Measurements from ENCODE around the gene ARHGAP26. TPM values are rescaled to one million over a fixed set of nuclear protein-coding genes. Genes with fewer than 3 reads are reported as not detected.

The ARHGAP26 gene
- total and polyA plus RNA-seq, 2 donors: 15.1 to 16.2 TPM

- Histone ChIP-seq H3K27ac (ENCODE audit: low read depth in 1 of 2, low read length in 1 of 2) (peak overlapping the region; percentile 9 to 23), H3K9me3 (ENCODE audit: control insufficient read depth in 2 of 2, insufficient read depth in 1 of 2, low read length in 1 of 2) (no peaks in the 10 kb centered on the region), H3K27me3 (ENCODE audit: control insufficient read depth in 2 of 2, insufficient read depth in 1 of 2, low read length in 1 of 2) (no peaks in the 10 kb centered on the region), H3K4me3 (ENCODE audit: low read length in 2 of 2) (no peak overlapping the region), H3K4me1 (ENCODE audit: control insufficient read depth in 2 of 2, insufficient read depth in 2 of 2, low read length in 2 of 2) (peaks cover 4 to 5% of the 10 kb centered on the region in 2 donors), H3K36me3 (ENCODE audit: control insufficient read depth in 2 of 2, insufficient read depth in 2 of 2, low read length in 1 of 2) (peaks cover 15 to 29% of the 10 kb centered on the region in 2 donors)
- DNase-seq (ENCODE audit: low read depth in 6 of 9, low spot score in 9 of 9): no peak
- WGBS: 95% methylated on average over 3 of the region's 3 CpGs
These were observed 131.5 kb downstream of the ARHGAP26 start for GRCh38 chr5:142901476-142902185.

- no peaks in the 10 kb centered on the region for H3K27me3 ChIP-seq (ENCODE audit: control insufficient read depth in 2 of 2, insufficient read depth in 1 of 2, low read length in 1 of 2)
- 94% methylated on average over 10 of the region's 10 CpGs for WGBS
- no peak overlapping the region for H3K4me3 ChIP-seq (ENCODE audit: low read length in 2 of 2)
- H3K9me3 ChIP-seq (ENCODE audit: control insufficient read depth in 2 of 2, insufficient read depth in 1 of 2, low read length in 1 of 2): no peaks in the 10 kb centered on the region
- H3K27ac ChIP-seq (ENCODE audit: low read depth in 1 of 2, low read length in 1 of 2): peak overlapping the region in 1 of 2 donors; percentile 23
- H3K36me3 ChIP-seq (ENCODE audit: control insufficient read depth in 2 of 2, insufficient read depth in 2 of 2, low read length in 1 of 2): peaks cover 12 to 32% of the 10 kb centered on the region in 2 donors
- DNase-seq (ENCODE audit: low read depth in 6 of 9, low spot score in 9 of 9): no peak
- H3K4me1 ChIP-seq (ENCODE audit: control insufficient read depth in 2 of 2, insufficient read depth in 2 of 2, low read length in 2 of 2): peaks cover 11% of the 10 kb centered on the region in 2 donors
These were observed 132.2 kb downstream of the ARHGAP26 start for GRCh38 chr5:142902186-142902965.

GRCh38 chr5:142904416-142904815 is 134.2 kb downstream of the ARHGAP26 start:
- H3K4me1 ChIP-seq (ENCODE audit: control insufficient read depth in 2 of 2, insufficient read depth in 2 of 2, low read length in 2 of 2): peaks cover 12 to 13% of the 10 kb centered on the region in 2 donors
- no peak overlapping the region for H3K27ac ChIP-seq (ENCODE audit: low read depth in 1 of 2, low read length in 1 of 2)
- no peaks in the 10 kb centered on the region for H3K9me3 ChIP-seq (ENCODE audit: control insufficient read depth in 2 of 2, insufficient read depth in 1 of 2, low read length in 1 of 2)
- DNase-seq (ENCODE audit: low read depth in 6 of 9, low spot score in 9 of 9): no peak
- no peak overlapping the region for H3K4me3 ChIP-seq (ENCODE audit: low read length in 2 of 2)
- H3K36me3 ChIP-seq (ENCODE audit: control insufficient read depth in 2 of 2, insufficient read depth in 2 of 2, low read length in 1 of 2): peaks cover 12 to 42% of the 10 kb centered on the region in 2 donors
- H3K27me3 ChIP-seq (ENCODE audit: control insufficient read depth in 2 of 2, insufficient read depth in 1 of 2, low read length in 1 of 2): no peaks in the 10 kb centered on the region
- 99% methylated on average over 4 of the region's 4 CpGs for WGBS

- DNase-seq (ENCODE audit: low read depth in 6 of 9, low spot score in 9 of 9): no peak
- WGBS: 95% methylated on average over 2 of the region's 2 CpGs
- H3K4me1 ChIP-seq (ENCODE audit: control insufficient read depth in 2 of 2, insufficient read depth in 2 of 2, low read length in 2 of 2): peaks cover 12 to 13% of the 10 kb centered on the region in 2 donors
- no peaks in the 10 kb centered on the region for H3K27me3 ChIP-seq (ENCODE audit: control insufficient read depth in 2 of 2, insufficient read depth in 1 of 2, low read length in 1 of 2)
- H3K27ac ChIP-seq (ENCODE audit: low read depth in 1 of 2, low read length in 1 of 2): no peak overlapping the region
- no peaks in the 10 kb centered on the region for H3K9me3 ChIP-seq (ENCODE audit: control insufficient read depth in 2 of 2, insufficient read depth in 1 of 2, low read length in 1 of 2)
- peaks cover 12 to 42% of the 10 kb centered on the region in 2 donors for H3K36me3 ChIP-seq (ENCODE audit: control insufficient read depth in 2 of 2, insufficient read depth in 2 of 2, low read length in 1 of 2)
- no peak overlapping the region for H3K4me3 ChIP-seq (ENCODE audit: low read length in 2 of 2)
These were observed 135.2 kb downstream of the ARHGAP26 start for GRCh38 chr5:142905348-142905747.

- peak in 8 of 9 donors; percentile 25 to 84 (median 56) for DNase-seq (ENCODE audit: low read depth in 6 of 9, low spot score in 9 of 9)
- Histone ChIP-seq H3K4me1 (ENCODE audit: control insufficient read depth in 2 of 2, insufficient read depth in 2 of 2, low read length in 2 of 2) (peaks cover 12 to 13% of the 10 kb centered on the region in 2 donors), H3K36me3 (ENCODE audit: control insufficient read depth in 2 of 2, insufficient read depth in 2 of 2, low read length in 1 of 2) (peaks cover 15 to 46% of the 10 kb centered on the region in 2 donors), H3K27me3 (ENCODE audit: control insufficient read depth in 2 of 2, insufficient read depth in 1 of 2, low read length in 1 of 2) (no peaks in the 10 kb centered on the region), H3K9me3 (ENCODE audit: control insufficient read depth in 2 of 2, insufficient read depth in 1 of 2, low read length in 1 of 2) (no peaks in the 10 kb centered on the region), H3K27ac (ENCODE audit: low read depth in 1 of 2, low read length in 1 of 2) (peak overlapping the region; percentile 36 to 77), H3K4me3 (ENCODE audit: low read length in 2 of 2) (no peak overlapping the region)
- 81% methylated on average over 7 of the region's 7 CpGs for WGBS
These were observed 136.9 kb downstream of the ARHGAP26 start for GRCh38 chr5:142906863-142907671.

- H3K27ac ChIP-seq (ENCODE audit: low read depth in 1 of 2, low read length in 1 of 2): no peak overlapping the region
- H3K36me3 ChIP-seq (ENCODE audit: control insufficient read depth in 2 of 2, insufficient read depth in 2 of 2, low read length in 1 of 2): peaks cover 20 to 42% of the 10 kb centered on the region in 2 donors
- H3K27me3 ChIP-seq (ENCODE audit: control insufficient read depth in 2 of 2, insufficient read depth in 1 of 2, low read length in 1 of 2): no peaks in the 10 kb centered on the region
- WGBS: over 99% methylated on average over 3 of the region's 3 CpGs
- H3K4me3 ChIP-seq (ENCODE audit: low read length in 2 of 2): no peak overlapping the region
- no peaks in the 10 kb centered on the region for H3K9me3 ChIP-seq (ENCODE audit: control insufficient read depth in 2 of 2, insufficient read depth in 1 of 2, low read length in 1 of 2)
- no peak for DNase-seq (ENCODE audit: low read depth in 6 of 9, low spot score in 9 of 9)
- H3K4me1 ChIP-seq (ENCODE audit: control insufficient read depth in 2 of 2, insufficient read depth in 2 of 2, low read length in 2 of 2): peaks cover 7 to 13% of the 10 kb centered on the region in 2 donors
These were observed 138.5 kb downstream of the ARHGAP26 start for GRCh38 chr5:142908659-142909058.

GRCh38 chr5:142910128-142910527 is 140.0 kb downstream of the ARHGAP26 start:
- Histone ChIP-seq H3K9me3 (ENCODE audit: control insufficient read depth in 2 of 2, insufficient read depth in 1 of 2, low read length in 1 of 2) (no peaks in the 10 kb centered on the region), H3K36me3 (ENCODE audit: control insufficient read depth in 2 of 2, insufficient read depth in 2 of 2, low read length in 1 of 2) (peaks cover 12 to 43% of the 10 kb centered on the region in 2 donors)
- WGBS: 99% methylated on average over 6 of the region's 6 CpGs

GRCh38 chr5:142911170-142911569 is 141.0 kb downstream of the ARHGAP26 start:
- H3K9me3 ChIP-seq (ENCODE audit: control insufficient read depth in 2 of 2, insufficient read depth in 1 of 2, low read length in 1 of 2): no peaks in the 10 kb centered on the region
- H3K36me3 ChIP-seq (ENCODE audit: control insufficient read depth in 2 of 2, insufficient read depth in 2 of 2, low read length in 1 of 2): peaks cover 12 to 39% of the 10 kb centered on the region in 2 donors
- DNase-seq (ENCODE audit: low read depth in 6 of 9, low spot score in 9 of 9): no peak
- peaks cover 7 to 17% of the 10 kb centered on the region in 2 donors for H3K4me1 ChIP-seq (ENCODE audit: control insufficient read depth in 2 of 2, insufficient read depth in 2 of 2, low read length in 2 of 2)
- H3K4me3 ChIP-seq (ENCODE audit: low read length in 2 of 2): no peak overlapping the region
- H3K27me3 ChIP-seq (ENCODE audit: control insufficient read depth in 2 of 2, insufficient read depth in 1 of 2, low read length in 1 of 2): no peaks in the 10 kb centered on the region
- no peak overlapping the region for H3K27ac ChIP-seq (ENCODE audit: low read depth in 1 of 2, low read length in 1 of 2)
- WGBS: 96% methylated on average over 3 of the region's 3 CpGs

More at GRCh38 chr5:142910128-142910527, 140.0 kb downstream of the ARHGAP26 start:
- no peak overlapping the region for H3K27ac ChIP-seq (ENCODE audit: low read depth in 1 of 2, low read length in 1 of 2)
- no peaks in the 10 kb centered on the region for H3K27me3 ChIP-seq (ENCODE audit: control insufficient read depth in 2 of 2, insufficient read depth in 1 of 2, low read length in 1 of 2)
- H3K4me3 ChIP-seq (ENCODE audit: low read length in 2 of 2): no peak overlapping the region
- H3K4me1 ChIP-seq (ENCODE audit: control insufficient read depth in 2 of 2, insufficient read depth in 2 of 2, low read length in 2 of 2): peaks cover 7 to 17% of the 10 kb centered on the region in 2 donors
- DNase-seq (ENCODE audit: low read depth in 6 of 9, low spot score in 9 of 9): no peak
